Gastrocnemius medialis (tissue), 4 donors: Measurements from ENCODE around the gene PARD3. TPM values are rescaled to one million over a fixed set of nuclear protein-coding genes. Genes with fewer than 3 reads are reported as not detected.

Experiments
- ATAC-seq, 2 donors: fragments of 150-250 bp; one replicate each; pipeline ENCODE4 v1.9.1; 2016
- DNase-seq, 2 donors: peaks; one replicate each; pipeline ENCODE4 v3.0.0-alpha.2; 2019
- H3K27ac ChIP-seq, 4 donors: fragments of 200-600 bp; sonication (generic); 1 replicate in 1 of 4; 2 replicates in 3 of 4; pipeline ENCODE4 v1.5.1; 2016 to 2018; ENCODE audit warnings: mild to moderate bottlenecking in 2 of 4, moderate library complexity in 1 of 4
- H3K27me3 ChIP-seq, 3 donors: fragments of 200-600 bp; sonication (generic) in 2 of 3; 1 replicate in 1 of 3; 2 replicates in 2 of 3; pipeline versions ENCODE4 v1.5.1 to v1.6.0; 2016 to 2019; ENCODE audit warnings: mild to moderate bottlenecking in 1 of 3, moderate library complexity in 1 of 3
- H3K36me3 ChIP-seq, 2 donors: fragments of 200-600 bp; sonication (generic) in 1 of 2; one replicate each; pipeline ENCODE4 v1.5.1; 2017 to 2018
- H3K4me1 ChIP-seq, 2 donors: fragments of 200-600 bp; sonication (generic) in 1 of 2; one replicate each; pipeline ENCODE4 v1.5.1; 2016 to 2017; ENCODE audit warnings: mild to moderate bottlenecking in 2 of 2
- H3K4me3 ChIP-seq, 4 donors: fragments of 200-600 bp; sonication (generic) in 3 of 4; 1 replicate in 1 of 4; 2 replicates in 3 of 4; pipeline ENCODE4 v1.5.1; 2016 to 2019; ENCODE audit warnings: mild to moderate bottlenecking in 2 of 4
- H3K9me3 ChIP-seq, 3 donors: fragments of 200-600 bp; sonication (generic) in 2 of 3; 1 replicate in 1 of 3; 2 replicates in 2 of 3; pipeline ENCODE4 v1.5.1; 2016 to 2019
- POLR2A ChIP-seq, 2 donors: fragments of 450-650 bp; IDR thresholded peaks; one replicate each; pipeline ENCODE4 v1.6.1; 2017; ENCODE audit warnings: antibody characterized with exemption in 2 of 2, mild to moderate bottlenecking in 2 of 2, moderate library complexity in 2 of 2
- in situ Hi-C, 4 donors: fragments of 200-750 bp; cut with MboI; loops; one replicate each; pipeline versions ENCODE4 v1.15.0 to v1.8.0; 2017; ENCODE audit warnings: low sequenced_read_pairs in 4 of 4
- intact Hi-C: fragments of 100-400 bp; cut with DNase I; formaldehyde crosslinking; loops from one replicate; pipeline ENCODE4 v1.15.1; 2023; ENCODE audit warnings: low total_unique reads
- total RNA-seq, 4 donors: library from RNA; depleted of rRNA; stranded (reverse); fragments of >200 nt; gene quantifications; one replicate each; pipeline versions ENCODE4 v1.1.0 to v1.2.3, GENCODE V29; 2016
- TF ChIP-seq, protein P1 (sequence below), 5 experiments: fragments of 450-650 bp in 3 of 5; fragments of 200-600 bp in 2 of 5; sonication (generic) in 2 of 5; IDR thresholded peaks in 4 of 5; conservative IDR thresholded peaks in 1 of 5; 1 replicate in 4 of 5; 2 replicates in 1 of 5; pipeline ENCODE4 v1.5.1; 2016 to 2019; ENCODE audit warnings: antibody characterized with exemption in 5 of 5, mild to moderate bottlenecking in 3 of 5, moderate library complexity in 3 of 5

The PARD3 gene
- total RNA-seq = 10 to 100 TPM; 64.6 to 75.8 (median 68.3) TPM

- intact Hi-C loops = loop anchor here (2.0 kb wide), 1 partner anchor 35 kb away; no protein-coding TSS in a partner anchor
- Histone ChIP-seq H3K4me1 (peaks cover 29 to 35% of the 10 kb centered on the region in 2 donors), H3K27me3 (no peaks in the 10 kb centered on the region), H3K4me3 (peak within 1 kb of the TSS; percentile 76 to 91 (median 86)), H3K27ac (peak within 1 kb of the TSS; percentile 79 to 92 (median 88)), H3K9me3 (no peaks in the 10 kb centered on the region), H3K36me3 (no peaks in the 10 kb centered on the region)
- peak; percentile 64 to 71 for ATAC-seq
- peak; percentile 67 to 69 for DNase-seq
- peak; percentile 63 to 68 for TF ChIP-seq POLR2A (IDR thresholded peaks at IDR 0.05)
- TF ChIP-seq, protein P1, sequence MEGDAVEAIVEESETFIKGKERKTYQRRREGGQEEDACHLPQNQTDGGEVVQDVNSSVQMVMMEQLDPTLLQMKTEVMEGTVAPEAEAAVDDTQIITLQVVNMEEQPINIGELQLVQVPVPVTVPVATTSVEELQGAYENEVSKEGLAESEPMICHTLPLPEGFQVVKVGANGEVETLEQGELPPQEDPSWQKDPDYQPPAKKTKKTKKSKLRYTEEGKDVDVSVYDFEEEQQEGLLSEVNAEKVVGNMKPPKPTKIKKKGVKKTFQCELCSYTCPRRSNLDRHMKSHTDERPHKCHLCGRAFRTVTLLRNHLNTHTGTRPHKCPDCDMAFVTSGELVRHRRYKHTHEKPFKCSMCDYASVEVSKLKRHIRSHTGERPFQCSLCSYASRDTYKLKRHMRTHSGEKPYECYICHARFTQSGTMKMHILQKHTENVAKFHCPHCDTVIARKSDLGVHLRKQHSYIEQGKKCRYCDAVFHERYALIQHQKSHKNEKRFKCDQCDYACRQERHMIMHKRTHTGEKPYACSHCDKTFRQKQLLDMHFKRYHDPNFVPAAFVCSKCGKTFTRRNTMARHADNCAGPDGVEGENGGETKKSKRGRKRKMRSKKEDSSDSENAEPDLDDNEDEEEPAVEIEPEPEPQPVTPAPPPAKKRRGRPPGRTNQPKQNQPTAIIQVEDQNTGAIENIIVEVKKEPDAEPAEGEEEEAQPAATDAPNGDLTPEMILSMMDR (IDR thresholded peaks at IDR 0.05 in 4 of 5, conservative IDR thresholded peaks at IDR 0.05 in 1 of 5) = no peak
- in situ Hi-C loops = loop anchor here in 2 of 4 donors (25.0 kb wide), 1 partner anchor 153 kb away; no protein-coding TSS in a partner anchor
These were observed at the start of gene PARD3 for GRCh38 chr10:34815185-34816084. Gene PARD3 (minus strand): TSS chr10:34815296. CDS start chr10:34814995, 301 bp downstream.

- Histone ChIP-seq H3K4me3 (no peak overlapping the region), H3K36me3 (no peaks in the 10 kb centered on the region), H3K9me3 (no peaks in the 10 kb centered on the region), H3K27ac (no peak overlapping the region), H3K27me3 (no peaks in the 10 kb centered on the region), H3K4me1 (peaks cover 14 to 29% of the 10 kb centered on the region in 2 donors)
- TF ChIP-seq, protein P1 (IDR thresholded peaks at IDR 0.05 in 4 of 5, conservative IDR thresholded peaks at IDR 0.05 in 1 of 5) = no peak
- TF ChIP-seq POLR2A (IDR thresholded peaks at IDR 0.05) = no peak
- in situ Hi-C loops (no loop called here), intact Hi-C loops (no loop called here)
- no peak for ATAC-seq
- no peak for DNase-seq
These were observed 49.3 kb upstream of the PARD3 start for GRCh38 chr10:34864149-34865067.

GRCh38 chr10:34862892-34863291, 47.8 kb upstream of the PARD3 start:
- intact Hi-C loops = no loop called here
- no peaks in the 10 kb centered on the region for H3K36me3 ChIP-seq
- H3K27ac ChIP-seq = no peak overlapping the region

More at GRCh38 chr10:34862892-34863291, 47.8 kb upstream of the PARD3 start:
- Histone ChIP-seq H3K9me3 (no peaks in the 10 kb centered on the region), H3K4me3 (no peak overlapping the region), H3K27me3 (no peaks in the 10 kb centered on the region), H3K4me1 (peaks cover 14 to 29% of the 10 kb centered on the region in 2 donors)
- TF ChIP-seq POLR2A (IDR thresholded peaks at IDR 0.05) = no peak
- TF ChIP-seq, protein P1 (IDR thresholded peaks at IDR 0.05 in 4 of 5, conservative IDR thresholded peaks at IDR 0.05 in 1 of 5) = no peak
- in situ Hi-C loops = no loop called here
- no peak for DNase-seq
- ATAC-seq = no peak
